OCI-LY7 (cell line): ENCODE data around the gene NCKAP5.

ENCODE experiments used
- EZH2phosphoT487 ChIP-seq: fragments of 200-600 bp; sonication (generic); IDR thresholded peaks from 2 replicates; pipeline ENCODE4 v1.6.1; 2018; ENCODE audit warnings: low read depth, borderline replicate concordance, mild to moderate bottlenecking, mixed run types, antibody characterized with exemption, low read length, moderate library complexity, mixed read lengths
- TF ChIP-seq, protein P1 (sequence below): fragments of 200-600 bp; sonication (generic); conservative IDR thresholded peaks from 2 replicates; pipeline ENCODE4 v1.5.1; 2014; ENCODE audit warnings: mild to moderate bottlenecking, antibody characterized with exemption, low read length, moderate library complexity, mixed read lengths

- TF ChIP-seq, protein P1, sequence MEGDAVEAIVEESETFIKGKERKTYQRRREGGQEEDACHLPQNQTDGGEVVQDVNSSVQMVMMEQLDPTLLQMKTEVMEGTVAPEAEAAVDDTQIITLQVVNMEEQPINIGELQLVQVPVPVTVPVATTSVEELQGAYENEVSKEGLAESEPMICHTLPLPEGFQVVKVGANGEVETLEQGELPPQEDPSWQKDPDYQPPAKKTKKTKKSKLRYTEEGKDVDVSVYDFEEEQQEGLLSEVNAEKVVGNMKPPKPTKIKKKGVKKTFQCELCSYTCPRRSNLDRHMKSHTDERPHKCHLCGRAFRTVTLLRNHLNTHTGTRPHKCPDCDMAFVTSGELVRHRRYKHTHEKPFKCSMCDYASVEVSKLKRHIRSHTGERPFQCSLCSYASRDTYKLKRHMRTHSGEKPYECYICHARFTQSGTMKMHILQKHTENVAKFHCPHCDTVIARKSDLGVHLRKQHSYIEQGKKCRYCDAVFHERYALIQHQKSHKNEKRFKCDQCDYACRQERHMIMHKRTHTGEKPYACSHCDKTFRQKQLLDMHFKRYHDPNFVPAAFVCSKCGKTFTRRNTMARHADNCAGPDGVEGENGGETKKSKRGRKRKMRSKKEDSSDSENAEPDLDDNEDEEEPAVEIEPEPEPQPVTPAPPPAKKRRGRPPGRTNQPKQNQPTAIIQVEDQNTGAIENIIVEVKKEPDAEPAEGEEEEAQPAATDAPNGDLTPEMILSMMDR = no peak
- no peak for TF ChIP-seq EZH2phosphoT487
Measured at GRCh38 chr2:133044556-133044955, 523.7 kb downstream of the NCKAP5 start.
